B cell (primary cell): ENCODE data around the gene AMBRA1. TPM values are rescaled to one million over a fixed set of nuclear protein-coding genes. Genes with fewer than 3 reads are reported as not detected.

Experiments used
- ATAC-seq: fragments of 200-7000 bp; cut with Tn5 transposase; one replicate; pipeline ENCODE4 v1.10.0; 2021; ENCODE audit warnings: low read depth, mild to moderate bottlenecking, moderate number of reproducible peaks, moderate library complexity
- CTCF ChIA-PET: fragments of 350-600 bp; sonication (Branson Sonifier 250); formaldehyde crosslinking; loops from one replicate; lab custom pipeline; 2021; ENCODE audit warnings: antibody characterized with exemption, inconsistent platforms; lab: Charles Lee
- POLR2A ChIA-PET: fragments of 350-600 bp; sonication (Branson Sonifier 250); formaldehyde crosslinking; loops from one replicate; lab custom pipeline; 2021; ENCODE audit warnings: antibody characterized with exemption; lab: Charles Lee
- DNase-seq: peaks from one replicate; pipeline ENCODE4 v3.0.0; 2013
- H2AFZ ChIP-seq: 2 replicates; pipeline ENCODE4 v1.6.1; 2012; ENCODE audit warnings: mild to moderate bottlenecking, low read depth, low read length; ENCODE audit not compliant: insufficient read depth, poor library complexity, severe bottlenecking
- H3K27ac ChIP-seq, 2 donors: 1 replicate in 1 of 2; 2 replicates in 1 of 2; pipeline ENCODE4 v1.5.1; 2012 to 2013; ENCODE audit warnings: low read length in 2 of 2, mild to moderate bottlenecking in 2 of 2, moderate library complexity in 1 of 2
- H3K27me3 ChIP-seq, 4 experiments: fragments of 200-600 bp in 1 of 4; sonication (generic) in 1 of 4; replicated peaks in 1 of 4; 1 replicate in 2 of 4; 2 replicates in 2 of 4; pipeline versions ENCODE4 v1.6.1 to v1.7.0; 2013 to 2016; ENCODE audit warnings: low read length in 3 of 4, mild to moderate bottlenecking in 2 of 4, mixed read lengths in 1 of 4, moderate library complexity in 1 of 4; ENCODE audit not compliant: insufficient read depth in 4 of 4, control insufficient read depth in 3 of 4; ENCODE audit errors: control extremely low read depth in 1 of 4
- H3K36me3 ChIP-seq, 2 experiments: replicated peaks in 1 of 2; 1 replicate in 1 of 2; 2 replicates in 1 of 2; pipeline versions ENCODE4 v1.6.1 to v1.7.1; 2013; ENCODE audit warnings: low read length in 1 of 2; ENCODE audit not compliant: insufficient read depth in 2 of 2, control insufficient read depth in 1 of 2; ENCODE audit errors: control extremely low read depth in 1 of 2, extremely low read depth in 1 of 2
- H3K4me1 ChIP-seq, 2 donors: fragments of 200-600 bp in 1 of 2; sonication (generic) in 1 of 2; 1 replicate in 1 of 2; 2 replicates in 1 of 2; pipeline versions ENCODE4 v1.5.1 to v1.6.1; 2013 to 2017; ENCODE audit warnings: low read length in 2 of 2; ENCODE audit not compliant: control insufficient read depth in 2 of 2, insufficient read depth in 2 of 2
- H3K4me2 ChIP-seq: replicated peaks from 2 replicates; pipeline ENCODE3; 2012; ENCODE audit warnings: mild to moderate bottlenecking, low read depth, low read length; ENCODE audit not compliant: poor library complexity, severe bottlenecking
- H3K4me3 ChIP-seq, 5 experiments: fragments of 200-600 bp in 1 of 5; sonication (generic) in 1 of 5; 1 replicate in 3 of 5; 2 replicates in 2 of 5; pipeline versions ENCODE4 v1.5.1 to v1.7.0; 2011 to 2016; ENCODE audit warnings: low read length in 4 of 5, mild to moderate bottlenecking in 4 of 5, low read depth in 2 of 5, control low read depth in 1 of 5, moderate library complexity in 1 of 5; ENCODE audit not compliant: insufficient read depth in 1 of 5; ENCODE audit errors: control extremely low read depth in 1 of 5, extremely low read depth in 1 of 5
- H3K79me2 ChIP-seq: fragments of 200-600 bp; sonication (generic); one replicate; pipeline ENCODE4 v1.6.0; 2016; ENCODE audit warnings: low read length; ENCODE audit not compliant: control insufficient read depth, insufficient read depth
- H3K9ac ChIP-seq: fragments of 200-600 bp; sonication (generic); 2 replicates; pipeline ENCODE4 v1.6.1; 2017; ENCODE audit warnings: mild to moderate bottlenecking, low read length, moderate library complexity
- H3K9me3 ChIP-seq, 3 donors: one replicate each; pipeline versions ENCODE4 v1.6.1 to v1.7.1; 2013; ENCODE audit warnings: low read length in 2 of 3; ENCODE audit not compliant: control insufficient read depth in 2 of 3, insufficient read depth in 1 of 3; ENCODE audit errors: control extremely low read depth in 1 of 3
- H4K20me1 ChIP-seq: 2 replicates; pipeline ENCODE4 v1.6.0; 2012; ENCODE audit warnings: mild to moderate bottlenecking, low read length; ENCODE audit not compliant: insufficient read depth, control insufficient read depth, poor library complexity, severe bottlenecking
- H3K27ac Mint-ChIP-seq: one replicate; pipeline ENCODE4 v1.8.0; 2021; ENCODE audit warnings: mixed read lengths
- H3K27me3 Mint-ChIP-seq: one replicate; pipeline ENCODE4 v1.8.0; 2021; ENCODE audit warnings: mixed read lengths
- H3K4me1 Mint-ChIP-seq: one replicate; pipeline ENCODE4 v1.8.0; 2021; ENCODE audit warnings: mixed read lengths
- H3K4me3 Mint-ChIP-seq: one replicate; pipeline ENCODE4 v1.8.0; 2021; ENCODE audit warnings: mixed read lengths
- H3K9me3 Mint-ChIP-seq: one replicate; pipeline ENCODE4 v1.8.0; 2022; ENCODE audit warnings: mixed read lengths; ENCODE audit not compliant: insufficient read depth
- CTCF ChIP-seq: fragments of 200-600 bp; IDR thresholded peaks from one replicate; pipeline ENCODE4 v1.8.0; 2022; ENCODE audit warnings: antibody characterized with exemption, mild to moderate bottlenecking
- EZH2 ChIP-seq: IDR thresholded peaks from 2 replicates; pipeline ENCODE4 v1.6.1; 2012; ENCODE audit warnings: borderline replicate concordance, low read depth, mild to moderate bottlenecking, moderate library complexity, low read length; ENCODE audit not compliant: insufficient read depth, poor library complexity, severe bottlenecking
- WGBS: methylation state at CpG from one replicate; pipeline ENCODE4 v1.1.5; 2013; ENCODE audit warnings: missing lambda C conversion rate; ENCODE audit not compliant: insufficient coverage; 5-methylcytosine and 5-hydroxymethylcytosine counted together
- intact Hi-C: fragments of 100-400 bp; cut with micrococcal nuclease; formaldehyde crosslinking; loops from one replicate; pipeline ENCODE4 v1.10.0; 2022
- polyA plus RNA-seq: library from polyadenylated mRNA; depleted of rRNA; stranded (reverse); fragments of >200 nt; gene quantifications from 2 replicates; pipeline ENCODE4 v1.2.3, GENCODE V29; 2012
- total RNA-seq, 2 donors: library from RNA; stranded (reverse); fragments of 120-200 nt in 1 of 2; gene quantifications; 1 replicate in 1 of 2; 2 replicates in 1 of 2; pipeline versions ENCODE4 v1.2.3 to v1.2.4, GENCODE V29; 2013 to 2022

Gene AMBRA1
- total and polyA plus RNA-seq, 2 donors (not counting 1 experiment from before 2014, with no cell fraction given) = 13.8 to 36.1 TPM

GRCh38 chr11:46362156-46363030 is 231.4 kb downstream of the AMBRA1 start:
- H2AFZ ChIP-seq = no peak overlapping the region
- no peaks in the 10 kb centered on the region for H3K9me3 ChIP-seq
- H3K4me1 ChIP-seq = peaks cover 19 to 30% of the 10 kb centered on the region in 2 donors
- peak overlapping the region; percentile 62 for H3K9ac ChIP-seq
- no peak overlapping the region for H3K27ac Mint-ChIP-seq
- POLR2A ChIA-PET = no interaction called here
- no peak overlapping the region for H3K4me3 ChIP-seq
- H4K20me1 ChIP-seq = peaks cover 70% of the 10 kb centered on the region
- peaks cover 53% of the 10 kb centered on the region for H3K79me2 ChIP-seq
- H3K27me3 Mint-ChIP-seq = no peaks in the 10 kb centered on the region
- TF ChIP-seq CTCF (no peak), EZH2 (no peak)
- H3K27me3 ChIP-seq = no peaks in the 10 kb centered on the region
- ATAC-seq (no peak), DNase-seq (no peak)
- peak overlapping the region; percentile 90 for H3K4me2 ChIP-seq
- no peaks in the 10 kb centered on the region for H3K36me3 ChIP-seq
- intact Hi-C loops = no loop called here
- CTCF ChIA-PET = interaction anchor here (1.4 kb wide), 1 partner anchor 123 kb away, joined by 3 read pairs; no protein-coding TSS in a partner anchor
- H3K9me3 Mint-ChIP-seq = no peaks in the 10 kb centered on the region
- H3K4me1 Mint-ChIP-seq = peaks cover 25% of the 10 kb centered on the region
- no peak overlapping the region for H3K27ac ChIP-seq
- 63% methylated on average over 20 of the region's 20 CpGs for WGBS
- peak overlapping the region; percentile 84 for H3K4me3 Mint-ChIP-seq
